Right atrium auricular region (tissue), 2 donors: ENCODE data around the gene DISP2. TPM values are rescaled to one million over a fixed set of nuclear protein-coding genes. Genes with fewer than 3 reads are reported as not detected.

Experiments used
- DNase-seq: peaks from one replicate; pipeline ENCODE4 v3.0.0-alpha.2; 2019; ENCODE audit warnings: low spot score
- H3K27ac ChIP-seq, 2 donors: fragments of 200-600 bp; sonication (generic); 1 replicate in 1 of 2; 2 replicates in 1 of 2; pipeline ENCODE4 v1.5.1; 2016 to 2019
- H3K27me3 ChIP-seq, 2 donors: fragments of 200-600 bp; sonication (generic); one replicate each; pipeline versions ENCODE4 v1.5.1 to v1.6.0; 2017 to 2019
- H3K36me3 ChIP-seq: fragments of 200-600 bp; sonication (generic); one replicate; pipeline ENCODE4 v1.5.1; 2016
- H3K4me1 ChIP-seq, 2 donors: fragments of 200-600 bp; sonication (generic); one replicate each; pipeline versions ENCODE4 v1.5.1 to v1.6.0; 2017 to 2019
- H3K4me3 ChIP-seq, 2 donors: fragments of 200-600 bp; sonication (generic); 1 replicate in 1 of 2; 2 replicates in 1 of 2; pipeline ENCODE4 v1.5.1; 2017 to 2019; ENCODE audit warnings: mild to moderate bottlenecking in 1 of 2, moderate library complexity in 1 of 2
- H3K9me3 ChIP-seq, 2 donors: fragments of 200-600 bp; sonication (generic); one replicate each; pipeline ENCODE4 v1.5.1; 2019
- CTCF ChIP-seq, 2 donors: fragments of 200-600 bp; sonication (generic); IDR thresholded peaks; one replicate each; pipeline ENCODE4 v1.5.1; 2019; ENCODE audit warnings: antibody characterized with exemption in 2 of 2
- total RNA-seq, 2 donors: library from RNA; depleted of rRNA; stranded (reverse); fragments of >200 nt; gene quantifications; one replicate each; pipeline ENCODE4 v1.1.0, GENCODE V29; 2016

Gene DISP2
- total RNA-seq, 2 donors from 2014 or later = 0.11 to 0.20 TPM

GRCh38 chr15:40413036-40413435 is 55.0 kb downstream of the DISP2 start:
- H3K27me3 ChIP-seq = no peaks in the 10 kb centered on the region
- no peak overlapping the region for H3K4me3 ChIP-seq
- H3K9me3 ChIP-seq = no peaks in the 10 kb centered on the region
- no peak overlapping the region for H3K27ac ChIP-seq
- TF ChIP-seq CTCF (IDR thresholded peaks at IDR 0.05) = no peak
- peaks cover 39% of the 10 kb centered on the region for H3K36me3 ChIP-seq
- no peak for DNase-seq
- no peaks in the 10 kb centered on the region for H3K4me1 ChIP-seq

GRCh38 chr15:40414816-40415215 is 56.8 kb downstream of the DISP2 start:
- H3K4me3 ChIP-seq = no peak overlapping the region
- no peak for TF ChIP-seq CTCF (IDR thresholded peaks at IDR 0.05)
- no peak overlapping the region for H3K27ac ChIP-seq
- H3K36me3 ChIP-seq = peaks cover 39% of the 10 kb centered on the region
- no peaks in the 10 kb centered on the region for H3K9me3 ChIP-seq
- H3K27me3 ChIP-seq = no peaks in the 10 kb centered on the region
- no peak for DNase-seq
- peaks cover 0 to 2% of the 10 kb centered on the region in 2 donors for H3K4me1 ChIP-seq

GRCh38 chr15:40415226-40415625 is 57.2 kb downstream of the DISP2 start:
- Histone ChIP-seq H3K27me3 (no peaks in the 10 kb centered on the region), H3K27ac (no peak overlapping the region), H3K9me3 (no peaks in the 10 kb centered on the region), H3K4me3 (no peak overlapping the region), H3K4me1 (peaks cover 0 to 6% of the 10 kb centered on the region in 2 donors), H3K36me3 (peaks cover 37% of the 10 kb centered on the region)
- no peak for TF ChIP-seq CTCF (IDR thresholded peaks at IDR 0.05)
- no peak for DNase-seq

GRCh38 chr15:40416056-40416455 is 58.0 kb downstream of the DISP2 start:
- no peaks in the 10 kb centered on the region for H3K9me3 ChIP-seq
- no peak overlapping the region for H3K27ac ChIP-seq
- H3K27me3 ChIP-seq = no peaks in the 10 kb centered on the region
- no peak overlapping the region for H3K4me3 ChIP-seq
- peaks cover 0 to 15% of the 10 kb centered on the region in 2 donors for H3K4me1 ChIP-seq
- H3K36me3 ChIP-seq = peaks cover 28% of the 10 kb centered on the region
- no peak for DNase-seq
- no peak for TF ChIP-seq CTCF (IDR thresholded peaks at IDR 0.05)

GRCh38 chr15:40418126-40418525 is 60.1 kb downstream of the DISP2 start:
- no peaks in the 10 kb centered on the region for H3K27me3 ChIP-seq
- no peak overlapping the region for H3K4me3 ChIP-seq
- peaks cover 19% of the 10 kb centered on the region for H3K36me3 ChIP-seq
- H3K27ac ChIP-seq = no peak overlapping the region
- peaks cover 0 to 25% of the 10 kb centered on the region in 2 donors for H3K4me1 ChIP-seq
- H3K9me3 ChIP-seq = no peaks in the 10 kb centered on the region
- no peak for DNase-seq
- no peak for TF ChIP-seq CTCF (IDR thresholded peaks at IDR 0.05)

GRCh38 chr15:40420071-40420713 is 62.2 kb downstream of the DISP2 start:
- DNase-seq = no peak
- TF ChIP-seq CTCF (IDR thresholded peaks at IDR 0.05) = no peak
- peaks cover 0 to 25% of the 10 kb centered on the region in 2 donors for H3K4me1 ChIP-seq
- H3K36me3 ChIP-seq = peaks cover 4% of the 10 kb centered on the region
- H3K27ac ChIP-seq = peak overlapping the region; percentile 61 to 76
- H3K4me3 ChIP-seq = no peak overlapping the region
- H3K9me3 ChIP-seq = no peaks in the 10 kb centered on the region
- no peaks in the 10 kb centered on the region for H3K27me3 ChIP-seq
